Measurements from ENCODE around the gene XPR1. TPM values are rescaled to one million over a fixed set of nuclear protein-coding genes. Genes with fewer than 3 reads are reported as not detected.

The XPR1 gene
- total and polyA plus RNA-seq, 2 of the 8 experiments (the other 6 are each of a cell fraction or from before 2014, with no cell fraction given): 28.6 to 43.9 TPM

- 93% methylated on average over 2 of the region's 2 CpGs; no CpG with 5 or more reads in 1 of the 2 experiments for WGBS, 2 experiments (ENCODE audit: extremely low coverage in 1 of 2, insufficient coverage in 1 of 2, insufficient read length in 1 of 2, insufficient replicate concordance in 2 of 2, low coverage in 1 of 2, low lambda C conversion rate in 2 of 2, missing lambda C conversion rate in 1 of 2)
- no peak overlapping the region for H4K8ac ChIP-seq (ENCODE audit: extremely low read depth, insufficient read depth, low read length)
- H3K4me2 ChIP-seq (ENCODE audit: insufficient read depth in 1 of 2, low read depth in 2 of 2, low read length in 2 of 2): no peak overlapping the region
- no peak overlapping the region for H3K14ac ChIP-seq (ENCODE audit: insufficient read length)
- no peak for FAIRE-seq
- H4K5ac ChIP-seq (ENCODE audit: insufficient read length, low read depth, low read length): no peak overlapping the region
- no peak overlapping the region for H3K9ac ChIP-seq (replicated peaks in 1 of 4; ENCODE audit: extremely low read depth in 1 of 4, low read depth in 3 of 4, low read length in 3 of 4)
- no peak overlapping the region for H3K56ac ChIP-seq (replicated peaks; ENCODE audit: insufficient read length, low read depth, low read length)
- H3K23ac ChIP-seq (ENCODE audit: insufficient read length): no peak overlapping the region
- no peak overlapping the region for H2BK20ac ChIP-seq (ENCODE audit: low read length)
- CTCF ChIA-PET (ENCODE audit: partially characterized antibody): interaction anchor here (0.5 to 1.6 kb wide), 6 partner anchors 13 to 210 kb away, joined by 3 to 8 read pairs (median 3); no protein-coding TSS in a partner anchor
- H4K20me1 ChIP-seq (replicated peaks in 1 of 2; ENCODE audit: control insufficient read depth in 1 of 2, insufficient read depth in 2 of 2, low read length in 2 of 2): peaks cover 0 to 1% of the 10 kb centered on the region in 2 experiments
- no peak overlapping the region for H3K4ac ChIP-seq (replicated peaks; ENCODE audit: insufficient read length, low read depth, low read length)
- no peak overlapping the region for H2BK12ac ChIP-seq (ENCODE audit: low read depth, low read length)
- H3K4me1 ChIP-seq (replicated peaks in 1 of 4; ENCODE audit: control insufficient read depth in 3 of 4, insufficient read depth in 4 of 4, low read length in 3 of 4): no peaks in the 10 kb centered on the region
- no peaks in the 10 kb centered on the region for H3K36me3 ChIP-seq (ENCODE audit: control insufficient read depth in 2 of 4, insufficient read depth in 4 of 4, low read length in 3 of 4)
- H2BK120ac ChIP-seq (replicated peaks; ENCODE audit: low read depth, low read length): no peak overlapping the region
- H3K27me3 ChIP-seq (replicated peaks in 1 of 4; ENCODE audit: control insufficient read depth in 3 of 4, extremely low read depth in 1 of 4, insufficient read depth in 3 of 4, low read length in 3 of 4): no peaks in the 10 kb centered on the region
- H2BK15ac ChIP-seq (ENCODE audit: low read length): no peak overlapping the region
- no peaks in the 10 kb centered on the region for H3K23me2 ChIP-seq (ENCODE audit: low read depth, low read length)
- POLR2A ChIA-PET (ENCODE audit: partially characterized antibody): no interaction called here
- no peaks in the 10 kb centered on the region for H3K79me1 ChIP-seq (ENCODE audit: low read depth, low read length)
- H2BK5ac ChIP-seq (ENCODE audit: low read depth, low read length): no peak overlapping the region
- H3K79me2 ChIP-seq (ENCODE audit: control insufficient read depth in 1 of 2, insufficient read depth in 2 of 2, low read length in 2 of 2): peaks cover 0 to 27% of the 10 kb centered on the region in 2 experiments; a peak in 2 of 4 replicates
- H2AFZ ChIP-seq (ENCODE audit: low read length): no peak overlapping the region
- H3K18ac ChIP-seq (ENCODE audit: extremely low read depth, low read length): no peak overlapping the region
- no peak for DNase-seq (ENCODE audit: low read depth in 1 of 2, low spot score in 2 of 2)
- no peak overlapping the region for H2AK5ac ChIP-seq (ENCODE audit: low read depth, low read length)
- no peak overlapping the region for H4K91ac ChIP-seq (replicated peaks; ENCODE audit: insufficient read length, low read length)
- no peak overlapping the region for H3K27ac ChIP-seq (ENCODE audit: low read depth, low read length)
- H3K4me3 ChIP-seq (ENCODE audit: extremely low read depth in 1 of 4, insufficient read depth in 2 of 4, low read depth in 3 of 4, low read length in 4 of 4): no peak overlapping the region
- peaks cover 0 to 4% of the 10 kb centered on the region in 2 experiments; a peak in 1 of 4 replicates for H3K9me3 ChIP-seq (ENCODE audit: insufficient read depth in 2 of 2, low read depth in 1 of 2, low read length in 1 of 2)
- no peak for TF ChIP-seq JUN (IDR thresholded peaks at IDR 0.05; ENCODE audit: low read depth, low read length)
- no peak for TF ChIP-seq KDM1A (IDR thresholded peaks at IDR 0.05; ENCODE audit: borderline replicate concordance, low read length)
- TF ChIP-seq ASH2L (IDR thresholded peaks at IDR 0.05; ENCODE audit: low read length): no peak
- TF ChIP-seq BCL11A (IDR thresholded peaks at IDR 0.05; ENCODE audit: low read depth in 2 of 2, low read length in 2 of 2): no peak
- no peak for TF ChIP-seq RAD21 (IDR thresholded peaks at IDR 0.05 in 1 of 2, conservative IDR thresholded peaks at IDR 0.05 in 1 of 2; ENCODE audit: low read depth in 2 of 2, low read length in 2 of 2)
- TF ChIP-seq RXRA (IDR thresholded peaks at IDR 0.05; ENCODE audit: insufficient read depth, low read depth, low read length): no peak
- TF ChIP-seq SP4 (IDR thresholded peaks at IDR 0.05; ENCODE audit: low read length): no peak
- no peak for TF ChIP-seq SIRT6 (IDR thresholded peaks at IDR 0.05; ENCODE audit: low read length)
- no peak for TF ChIP-seq CHD1 (IDR thresholded peaks at IDR 0.05; ENCODE audit: low read depth, low read length)
- TF ChIP-seq EP300 (IDR thresholded peaks at IDR 0.05; ENCODE audit: borderline replicate concordance in 1 of 2, low read depth in 2 of 2, low read length in 2 of 2): no peak
- TF ChIP-seq RNF2 (IDR thresholded peaks at IDR 0.05; ENCODE audit: borderline replicate concordance, low read depth, low read length, missing control alignments, poor library complexity, severe bottlenecking): no peak
- TF ChIP-seq SAP30 (IDR thresholded peaks at IDR 0.05; ENCODE audit: insufficient read depth, insufficient replicate concordance, low read length): no peak
- no peak for TF ChIP-seq TEAD4 (IDR thresholded peaks at IDR 0.05; ENCODE audit: low read depth, low read length)
- no peak for TF ChIP-seq SRF (IDR thresholded peaks at IDR 0.05; ENCODE audit: low read depth, low read length)
These were observed 21.0 kb downstream of the XPR1 start for GRCh38 chr1:180652792-180653191.

Measured in H1 (cell line).